SIG-M5 (cell line): ENCODE data around the gene PRKD1.
"Not testable (repeated sequence)": the region's sequence is repeated elsewhere in the genome, so short reads cannot be mapped to it uniquely, and the experiment has no call there.

Experiments
- DNase-seq: peaks from one replicate; lab custom pipeline; 2025; lab: John Stamatoyannopoulos, UW

The PRKD1 gene

GRCh38 chr14:29799464-29800095 lies 128.1 kb downstream of the PRKD1 start:
- no peak for DNase-seq

- no peak for DNase-seq
Measured at GRCh38 chr14:29798811-29799210, 128.8 kb downstream of the PRKD1 start.

- no peak for DNase-seq
Measured at GRCh38 chr14:29798108-29798663, 129.5 kb downstream of the PRKD1 start.

GRCh38 chr14:29796853-29797252 lies 130.8 kb downstream of the PRKD1 start:
- DNase-seq, result no peak

GRCh38 chr14:29789475-29789874 lies 138.2 kb downstream of the PRKD1 start:
- DNase-seq, result no peak

- no peak for DNase-seq
Measured at GRCh38 chr14:29788093-29788492, 139.6 kb downstream of the PRKD1 start.

- DNase-seq, result no peak
Measured at GRCh38 chr14:29783556-29783955, 144.1 kb downstream of the PRKD1 start.

- DNase-seq, result no peak
Measured at GRCh38 chr14:29782041-29782440, 145.6 kb downstream of the PRKD1 start.

- not testable (repeated sequence) for DNase-seq
Measured at GRCh38 chr14:29777142-29777541, 150.5 kb downstream of the PRKD1 start.

GRCh38 chr14:29773990-29774389 lies 153.7 kb downstream of the PRKD1 start:
- DNase-seq, result no peak

GRCh38 chr14:29763342-29763858 lies 164.2 kb downstream of the PRKD1 start:
- DNase-seq, result no peak

- DNase-seq, result no peak
Measured at GRCh38 chr14:29759521-29760340, 167.9 kb downstream of the PRKD1 start.

GRCh38 chr14:29757711-29758233 lies 169.9 kb downstream of the PRKD1 start:
- DNase-seq, result no peak

- DNase-seq, result no peak
Measured at GRCh38 chr14:29757188-29757680, 170.4 kb downstream of the PRKD1 start.

- no peak for DNase-seq
Measured at GRCh38 chr14:29756019-29756385, 171.6 kb downstream of the PRKD1 start.

GRCh38 chr14:29755311-29756018 lies 172.2 kb downstream of the PRKD1 start:
- DNase-seq, result no peak

GRCh38 chr14:29754134-29754533 lies 173.5 kb downstream of the PRKD1 start:
- DNase-seq, result no peak

- no peak for DNase-seq
Measured at GRCh38 chr14:29752221-29752923, 175.3 kb downstream of the PRKD1 start.

GRCh38 chr14:29749829-29750228 lies 177.8 kb downstream of the PRKD1 start:
- no peak for DNase-seq

- DNase-seq, result no peak
Measured at GRCh38 chr14:29749327-29749726, 178.3 kb downstream of the PRKD1 start.

- no peak for DNase-seq
Measured at GRCh38 chr14:29745863-29746262, 181.8 kb downstream of the PRKD1 start.
